Adipocyte (in vitro differentiated cells): Measurements from ENCODE around the gene CNNM3.

ENCODE experiments used
- DNase-seq: peaks from one replicate; pipeline ENCODE4 v3.0.0-alpha.2; 2015; ENCODE audit warnings: low read depth
- H3K27me3 ChIP-seq: replicated peaks from 2 replicates; pipeline ENCODE4 v1.7.0; 2013; ENCODE audit warnings: mild to moderate bottlenecking, low read length, moderate library complexity; ENCODE audit not compliant: control insufficient read depth, insufficient read depth
- H3K36me3 ChIP-seq: 2 replicates; pipeline ENCODE4 v1.7.0; 2013; ENCODE audit warnings: low read length, mild to moderate bottlenecking, moderate library complexity; ENCODE audit not compliant: control insufficient read depth, insufficient read depth, severe bottlenecking
- H3K4me1 ChIP-seq: 2 replicates; pipeline ENCODE4 v1.7.0; 2013; ENCODE audit warnings: mild to moderate bottlenecking, low read length, moderate library complexity; ENCODE audit not compliant: control insufficient read depth, insufficient read depth
- H3K4me3 ChIP-seq: 2 replicates; pipeline ENCODE4 v1.7.0; 2013; ENCODE audit warnings: mild to moderate bottlenecking, low read length, moderate library complexity
- H3K9ac ChIP-seq: 2 replicates; pipeline ENCODE4 v1.7.0; 2013; ENCODE audit warnings: mild to moderate bottlenecking, low read length, moderate library complexity
- H3K9me3 ChIP-seq: 2 replicates; pipeline ENCODE4 v1.7.0; 2013; ENCODE audit warnings: mild to moderate bottlenecking, low read length, moderate library complexity; ENCODE audit not compliant: control insufficient read depth

The CNNM3 gene

DNA sequence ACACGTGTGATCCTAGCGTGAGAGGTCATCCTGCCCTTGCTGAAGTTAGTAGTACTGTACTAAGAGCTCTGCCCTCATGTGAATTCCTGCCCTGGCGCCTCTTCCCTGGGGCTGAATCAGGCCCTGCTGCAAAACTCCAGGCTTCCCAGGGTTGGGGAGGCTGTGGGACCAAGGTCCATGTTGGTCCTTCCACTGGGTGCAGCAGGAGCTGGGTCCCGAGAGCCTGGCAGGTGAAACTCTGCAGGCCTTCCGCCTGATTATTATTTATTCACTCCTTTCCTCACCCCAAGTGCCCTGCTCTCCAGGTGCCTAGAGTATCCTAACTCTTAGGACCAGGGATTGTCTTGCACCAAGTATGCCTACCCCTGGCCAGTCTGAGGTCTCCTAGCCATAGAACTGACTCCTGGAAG is 5.3 kb upstream of the CNNM3 start:
- no peaks in the 10 kb centered on the region for H3K36me3 ChIP-seq
- DNase-seq = no peak
- H3K9ac ChIP-seq = no peak overlapping the region
- peaks cover 10% of the 10 kb centered on the region for H3K4me1 ChIP-seq
- no peaks in the 10 kb centered on the region for H3K9me3 ChIP-seq
- no peak overlapping the region for H3K4me3 ChIP-seq
- no peaks in the 10 kb centered on the region for H3K27me3 ChIP-seq

DNA sequence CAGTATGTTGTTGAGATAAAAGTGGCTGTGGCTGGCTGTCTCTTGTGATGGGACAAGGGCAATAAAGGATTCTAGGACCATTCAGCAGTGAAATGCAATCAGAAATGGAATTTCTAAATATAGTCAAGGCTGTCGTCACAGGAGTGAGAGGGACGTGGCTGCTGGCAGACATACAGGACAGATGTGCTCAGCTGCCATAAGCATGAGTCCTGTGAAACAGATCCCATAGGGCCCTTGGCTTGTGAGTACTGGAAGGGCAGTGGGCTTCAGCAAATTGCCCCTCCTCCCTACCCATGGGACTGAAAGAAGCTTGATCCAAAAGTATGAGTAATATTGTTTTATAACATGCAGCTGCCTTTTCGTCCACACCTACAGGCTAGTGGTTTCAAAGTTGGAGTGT is 4.2 kb upstream of the CNNM3 start:
- no peaks in the 10 kb centered on the region for H3K27me3 ChIP-seq
- H3K9me3 ChIP-seq = no peaks in the 10 kb centered on the region
- H3K4me3 ChIP-seq = no peak overlapping the region
- H3K36me3 ChIP-seq = no peaks in the 10 kb centered on the region
- peaks cover 10% of the 10 kb centered on the region for H3K4me1 ChIP-seq
- no peak overlapping the region for H3K9ac ChIP-seq
- no peak for DNase-seq

DNA sequence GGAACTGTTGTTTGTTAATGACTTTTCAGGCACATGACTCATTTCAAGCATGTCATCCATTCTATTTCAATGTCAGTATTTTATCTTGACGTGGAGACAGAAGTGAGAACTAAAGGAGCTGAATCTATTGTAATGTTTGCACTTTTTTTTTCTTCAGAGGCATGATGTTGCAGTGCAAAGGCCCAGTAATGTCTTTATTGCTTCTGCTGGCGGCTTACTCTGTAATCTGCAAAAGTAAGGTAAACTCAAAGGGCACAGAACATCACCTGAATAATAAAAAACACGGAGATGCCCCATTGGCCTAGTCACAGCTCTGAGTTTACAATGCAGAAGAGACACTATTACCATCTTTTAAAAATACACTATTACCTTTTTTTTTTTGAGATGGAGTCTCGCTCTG is 2.4 kb upstream of the CNNM3 start:
- Histone ChIP-seq H3K9me3 (no peaks in the 10 kb centered on the region), H3K27me3 (no peaks in the 10 kb centered on the region), H3K4me3 (no peak overlapping the region), H3K4me1 (peaks cover 19% of the 10 kb centered on the region), H3K9ac (no peak overlapping the region), H3K36me3 (no peaks in the 10 kb centered on the region)
- DNase-seq = no peak

DNA sequence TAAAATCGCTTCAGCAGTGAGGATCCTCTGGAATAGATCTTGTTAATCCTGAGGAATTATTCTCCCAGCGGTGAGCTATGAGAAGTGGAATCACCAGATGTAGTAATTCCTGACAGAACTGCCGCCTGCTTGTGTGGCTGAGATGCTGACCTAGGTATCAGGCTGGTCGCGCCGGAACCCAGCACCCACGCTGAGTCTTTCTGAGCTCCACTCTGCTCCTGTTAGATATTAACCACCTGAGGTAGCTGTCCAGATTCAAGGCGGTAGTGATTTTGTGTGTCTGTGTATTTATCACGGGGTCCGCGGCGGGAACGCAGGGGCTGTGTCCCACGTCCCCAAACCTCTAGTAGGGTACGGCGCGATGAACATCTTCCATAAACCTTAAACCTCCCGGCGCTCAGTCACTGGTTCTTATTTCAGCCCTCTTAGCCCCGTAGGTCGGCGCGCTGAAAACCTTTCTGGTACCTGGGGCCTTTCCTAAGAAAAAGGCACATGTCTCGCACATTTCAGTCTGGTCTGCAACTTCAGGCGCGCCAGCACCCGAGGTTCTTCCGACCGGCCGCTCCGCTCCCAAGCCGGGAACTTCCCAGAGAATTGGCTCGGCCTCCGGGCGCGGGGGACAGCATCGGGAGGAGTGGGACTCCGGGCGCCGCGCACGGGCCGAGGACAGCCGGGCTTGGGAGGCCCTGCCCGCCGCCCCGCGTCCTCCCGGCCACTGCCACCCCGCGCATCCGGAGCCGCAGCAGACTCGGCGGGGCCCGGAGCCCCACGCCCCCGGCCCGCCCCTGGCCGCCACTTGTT is 542 bp upstream of the CNNM3 start:
- peak; percentile 51 for DNase-seq
- Histone ChIP-seq H3K4me3 (peak overlapping the region; percentile 86), H3K9ac (peak overlapping the region; percentile 76), H3K36me3 (no peaks in the 10 kb centered on the region), H3K9me3 (no peaks in the 10 kb centered on the region), H3K27me3 (no peaks in the 10 kb centered on the region), H3K4me1 (peaks cover 19% of the 10 kb centered on the region)

DNA sequence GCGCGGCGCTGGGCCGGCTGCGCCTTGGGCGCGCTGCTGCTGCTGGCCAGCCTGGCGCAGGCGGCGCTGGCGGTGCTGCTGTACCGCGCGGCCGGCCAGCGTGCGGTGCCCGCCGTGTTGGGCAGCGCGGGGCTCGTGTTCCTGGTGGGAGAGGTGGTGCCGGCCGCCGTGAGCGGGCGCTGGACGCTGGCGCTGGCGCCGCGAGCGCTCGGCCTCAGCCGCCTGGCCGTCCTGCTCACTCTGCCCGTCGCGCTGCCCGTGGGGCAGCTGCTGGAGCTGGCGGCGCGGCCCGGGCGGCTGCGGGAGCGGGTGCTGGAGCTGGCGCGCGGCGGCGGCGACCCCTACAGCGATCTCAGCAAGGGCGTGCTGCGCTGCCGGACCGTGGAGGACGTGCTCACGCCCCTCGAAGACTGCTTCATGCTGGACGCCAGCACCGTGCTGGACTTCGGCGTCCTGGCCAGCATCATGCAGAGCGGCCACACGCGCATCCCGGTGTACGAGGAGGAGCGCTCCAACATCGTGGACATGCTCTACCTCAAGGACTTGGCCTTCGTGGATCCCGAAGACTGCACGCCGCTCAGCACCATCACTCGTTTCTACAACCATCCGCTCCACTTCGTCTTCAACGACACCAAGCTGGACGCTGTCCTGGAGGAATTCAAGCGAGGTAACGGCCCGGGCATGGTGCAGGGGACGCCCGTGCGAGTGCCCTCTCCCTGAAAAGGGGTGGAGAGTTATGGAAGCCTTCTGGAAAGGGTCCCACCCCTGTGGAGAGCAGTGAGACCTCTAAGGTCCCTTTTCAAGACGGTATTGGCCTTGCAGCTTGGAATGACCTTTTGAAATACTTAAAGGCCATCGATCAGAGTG is 1.0 kb downstream of the CNNM3 start:
- H3K4me3 ChIP-seq = peak overlapping the region; percentile 86
- H3K9me3 ChIP-seq = no peaks in the 10 kb centered on the region
- H3K27me3 ChIP-seq = no peaks in the 10 kb centered on the region
- peak; percentile 78 for DNase-seq
- no peaks in the 10 kb centered on the region for H3K36me3 ChIP-seq
- peak overlapping the region; percentile 79 for H3K9ac ChIP-seq
- peaks cover 14% of the 10 kb centered on the region for H3K4me1 ChIP-seq

DNA sequence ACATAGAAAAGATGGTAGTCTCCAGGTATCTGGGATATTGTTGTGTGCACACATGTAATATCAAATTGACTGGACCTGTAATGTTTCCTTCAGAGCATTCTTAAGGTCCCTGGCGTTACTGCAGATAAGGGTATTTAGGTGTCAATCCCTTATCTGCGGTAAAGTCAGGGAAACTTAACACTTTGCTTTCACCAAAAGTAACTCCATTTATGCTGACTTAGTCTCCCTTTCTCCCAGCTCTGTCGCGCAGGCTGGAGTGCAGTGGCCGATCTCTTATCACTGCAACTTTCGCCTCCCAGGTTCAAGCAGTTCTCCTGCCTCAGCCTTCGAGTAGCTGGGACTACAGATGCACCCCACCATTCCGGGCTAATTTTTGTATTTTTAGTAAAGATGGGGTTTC is 1.8 kb downstream of the CNNM3 start:
- no peaks in the 10 kb centered on the region for H3K9me3 ChIP-seq
- no peak overlapping the region for H3K4me3 ChIP-seq
- H3K9ac ChIP-seq = no peak overlapping the region
- H3K36me3 ChIP-seq = no peaks in the 10 kb centered on the region
- H3K4me1 ChIP-seq = peaks cover 11% of the 10 kb centered on the region
- no peak for DNase-seq
- H3K27me3 ChIP-seq = no peaks in the 10 kb centered on the region

DNA sequence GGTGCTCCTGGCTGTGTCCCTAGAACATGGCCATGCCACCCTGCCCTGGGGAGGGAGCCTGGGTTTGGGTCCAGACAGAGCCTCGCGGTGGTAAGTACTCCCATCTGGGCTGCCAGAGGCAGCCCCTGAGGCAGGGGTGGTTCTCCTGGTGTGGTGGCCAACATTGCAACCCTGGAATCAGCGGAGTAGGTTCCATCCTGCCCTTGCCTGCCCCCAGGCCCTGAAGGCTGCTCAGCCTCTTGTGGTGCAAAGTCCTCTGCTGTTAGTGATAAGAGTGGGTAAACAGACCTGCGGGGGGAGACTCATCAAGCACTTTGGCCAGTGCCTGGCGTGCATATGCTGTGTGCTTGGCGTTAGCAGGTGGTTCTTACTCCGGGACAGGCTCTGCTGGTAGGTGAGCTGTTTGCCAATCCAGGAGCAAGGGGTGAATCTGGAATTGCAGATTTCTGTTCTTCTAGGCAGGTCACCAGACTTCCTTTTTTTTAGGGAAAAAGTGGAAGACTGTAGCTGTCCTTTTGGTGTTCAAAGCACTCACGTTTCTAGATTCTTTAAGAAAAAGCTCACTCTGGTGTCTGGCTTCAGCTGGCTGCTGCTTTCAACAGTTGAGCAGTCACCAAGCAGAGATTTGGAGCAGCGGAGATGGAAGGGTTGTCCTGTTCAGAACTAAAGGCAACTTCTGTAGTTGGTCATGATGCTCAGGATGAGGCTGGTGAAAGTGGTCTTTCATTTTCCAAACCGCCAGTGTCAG is 3.2 kb downstream of the CNNM3 start:
- Histone ChIP-seq H3K9ac (no peak overlapping the region), H3K4me1 (peaks cover 11% of the 10 kb centered on the region), H3K4me3 (no peak overlapping the region), H3K36me3 (no peaks in the 10 kb centered on the region), H3K27me3 (no peaks in the 10 kb centered on the region), H3K9me3 (no peaks in the 10 kb centered on the region)
- DNase-seq = no peak

DNA sequence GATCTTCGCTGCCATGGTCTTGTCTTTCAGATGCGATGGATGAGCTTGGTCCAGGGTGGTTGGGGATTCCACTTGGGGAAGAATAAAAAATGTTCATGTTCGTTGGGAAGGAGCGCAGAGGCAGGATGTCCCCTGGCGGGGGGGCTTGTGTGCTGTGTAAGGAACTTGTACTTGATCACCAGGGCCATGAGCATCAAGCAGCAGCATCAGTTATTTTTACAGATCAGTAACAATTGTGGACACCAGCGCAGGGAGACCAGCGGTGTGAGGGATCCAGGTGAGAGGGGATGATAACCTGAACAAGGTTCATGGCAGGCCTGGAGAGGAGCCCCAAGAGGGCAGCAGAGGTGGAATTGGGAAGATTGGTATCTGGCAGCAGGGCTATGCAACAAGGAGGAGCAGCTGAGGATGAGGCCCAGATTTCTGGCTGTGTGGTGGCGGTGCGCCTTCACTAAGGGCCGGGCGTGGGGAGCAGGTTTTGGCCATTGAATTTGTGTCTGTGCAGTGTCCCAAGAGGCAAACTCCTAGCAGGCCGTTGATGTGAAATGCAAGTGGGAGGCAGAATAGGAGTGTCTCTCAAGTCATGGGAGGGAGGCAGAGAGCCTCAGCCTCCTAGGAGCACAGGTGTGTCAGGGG is 3.9 kb downstream of the CNNM3 start:
- Histone ChIP-seq H3K36me3 (no peaks in the 10 kb centered on the region), H3K4me3 (no peak overlapping the region), H3K4me1 (peaks cover 11% of the 10 kb centered on the region), H3K9me3 (no peaks in the 10 kb centered on the region), H3K27me3 (no peaks in the 10 kb centered on the region), H3K9ac (no peak overlapping the region)
- DNase-seq = no peak

DNA sequence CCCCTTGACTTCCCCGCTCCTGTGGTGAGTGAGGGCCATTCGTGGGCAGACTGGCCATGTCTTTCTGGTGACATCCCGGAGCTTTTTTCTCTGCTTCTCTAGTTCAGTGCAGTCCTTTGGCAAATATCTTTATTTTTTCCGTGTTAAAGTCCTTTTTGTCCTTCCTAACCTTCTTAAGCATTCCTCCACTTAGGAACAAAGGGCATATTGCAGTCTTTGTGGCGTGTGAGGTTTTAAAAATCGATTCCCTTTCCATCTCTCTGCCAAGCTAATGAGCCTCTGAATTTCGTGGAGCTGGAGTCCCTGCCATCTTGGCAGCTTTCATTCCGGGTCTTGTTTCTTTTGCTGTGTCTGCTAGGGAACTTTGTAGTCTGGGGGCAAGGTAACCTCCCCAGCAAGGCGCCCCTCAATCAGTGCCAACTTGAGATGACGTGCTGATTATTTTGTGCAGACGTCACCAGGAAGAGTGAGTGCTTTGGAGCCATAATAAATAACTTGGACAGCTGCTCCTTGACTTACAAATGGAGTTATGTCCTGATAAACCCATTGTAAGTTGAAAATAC is 5.1 kb downstream of the CNNM3 start:
- H3K4me3 ChIP-seq = no peak overlapping the region

DNA sequence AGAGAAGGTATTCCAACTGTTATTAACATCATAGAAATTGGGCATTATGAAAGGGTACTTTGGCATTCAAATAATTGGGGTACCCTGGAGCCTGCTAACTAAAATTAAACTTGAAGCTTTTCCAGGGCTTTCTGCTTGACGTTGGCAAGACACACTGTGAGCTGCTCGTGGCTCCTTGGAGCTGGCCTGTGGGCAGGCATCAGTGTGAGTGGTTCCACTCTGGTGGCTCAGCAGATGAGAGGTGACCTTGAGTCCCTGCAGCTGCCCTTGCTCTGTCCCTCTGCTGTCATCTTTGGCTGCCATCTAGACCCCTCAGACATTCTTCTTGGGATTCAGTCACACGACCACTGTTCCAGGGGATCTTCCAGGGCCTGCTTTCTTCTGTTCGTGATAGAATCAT is 6.7 kb downstream of the CNNM3 start:
- Histone ChIP-seq H3K9ac (no peak overlapping the region), H3K27me3 (no peaks in the 10 kb centered on the region), H3K36me3 (peaks cover 3% of the 10 kb centered on the region), H3K4me3 (no peak overlapping the region), H3K4me1 (peaks cover under 1% of the 10 kb centered on the region), H3K9me3 (no peaks in the 10 kb centered on the region)
- no peak for DNase-seq

More for the DNA sequence above, 5.1 kb downstream of the CNNM3 start:
- H3K36me3 ChIP-seq = no peaks in the 10 kb centered on the region
- H3K27me3 ChIP-seq = no peaks in the 10 kb centered on the region
- no peak for DNase-seq
- no peak overlapping the region for H3K9ac ChIP-seq
- H3K9me3 ChIP-seq = no peaks in the 10 kb centered on the region
- peaks cover 8% of the 10 kb centered on the region for H3K4me1 ChIP-seq
